ENCODE measurements around the gene SNX9.

SNX9 gene

DNA sequence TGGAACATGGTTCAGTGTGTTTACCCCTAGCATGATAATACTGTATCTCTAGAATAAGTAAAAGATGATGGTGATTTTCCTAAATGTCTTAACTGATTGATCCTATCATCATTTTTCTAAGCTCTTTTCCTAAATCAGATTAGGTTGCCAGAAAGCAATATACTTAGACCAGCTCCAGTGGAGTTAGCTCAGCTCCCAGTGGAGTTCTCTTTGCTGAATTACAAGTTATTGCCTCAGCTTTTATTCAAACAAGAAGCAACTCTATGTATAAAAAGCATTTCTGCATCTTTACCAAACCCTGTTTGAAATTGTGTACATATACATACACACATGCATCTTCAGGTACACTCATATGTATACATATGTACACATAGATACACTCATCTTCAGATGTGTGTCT, 44.9 kb downstream of the SNX9 start:
- TF ChIP-seq, protein P1, sequence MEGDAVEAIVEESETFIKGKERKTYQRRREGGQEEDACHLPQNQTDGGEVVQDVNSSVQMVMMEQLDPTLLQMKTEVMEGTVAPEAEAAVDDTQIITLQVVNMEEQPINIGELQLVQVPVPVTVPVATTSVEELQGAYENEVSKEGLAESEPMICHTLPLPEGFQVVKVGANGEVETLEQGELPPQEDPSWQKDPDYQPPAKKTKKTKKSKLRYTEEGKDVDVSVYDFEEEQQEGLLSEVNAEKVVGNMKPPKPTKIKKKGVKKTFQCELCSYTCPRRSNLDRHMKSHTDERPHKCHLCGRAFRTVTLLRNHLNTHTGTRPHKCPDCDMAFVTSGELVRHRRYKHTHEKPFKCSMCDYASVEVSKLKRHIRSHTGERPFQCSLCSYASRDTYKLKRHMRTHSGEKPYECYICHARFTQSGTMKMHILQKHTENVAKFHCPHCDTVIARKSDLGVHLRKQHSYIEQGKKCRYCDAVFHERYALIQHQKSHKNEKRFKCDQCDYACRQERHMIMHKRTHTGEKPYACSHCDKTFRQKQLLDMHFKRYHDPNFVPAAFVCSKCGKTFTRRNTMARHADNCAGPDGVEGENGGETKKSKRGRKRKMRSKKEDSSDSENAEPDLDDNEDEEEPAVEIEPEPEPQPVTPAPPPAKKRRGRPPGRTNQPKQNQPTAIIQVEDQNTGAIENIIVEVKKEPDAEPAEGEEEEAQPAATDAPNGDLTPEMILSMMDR (IDR thresholded peaks at IDR 0.05; ENCODE audit: unreplicated experiment in 3 of 3): no peak
- Mint-ChIP-seq H3K27ac (no peak overlapping the region), H3K36me3 (ENCODE audit: low read depth) (no peaks in the 10 kb centered on the region), H3K4me3 (no peak overlapping the region), H3K9me3 (no peaks in the 10 kb centered on the region), H3K27me3 (ENCODE audit: low read depth) (no peaks in the 10 kb centered on the region), H3K4me1 (peaks cover 5% of the 10 kb centered on the region)

DNA sequence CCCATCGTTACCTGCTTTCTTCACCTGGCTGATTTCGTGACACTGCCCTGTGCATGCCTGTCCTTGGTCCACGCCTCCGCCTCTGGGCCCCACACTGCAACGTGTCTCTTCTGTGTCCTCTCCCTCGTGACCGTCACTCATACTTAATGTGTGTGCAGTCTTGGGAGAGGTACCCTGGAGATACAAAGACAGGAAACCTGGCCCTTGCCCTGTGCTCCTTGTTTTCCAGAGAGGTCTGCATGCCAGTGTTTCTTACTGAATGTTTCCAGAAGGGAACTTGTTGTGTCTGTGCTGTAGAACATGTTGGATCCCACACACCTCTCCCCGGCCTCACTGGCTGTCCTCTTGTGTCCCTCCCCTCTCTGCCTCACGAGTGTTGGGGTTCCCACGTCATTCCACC, 45.8 kb downstream of the SNX9 start:
- Mint-ChIP-seq H3K4me3 (no peak overlapping the region), H3K4me1 (no peaks in the 10 kb centered on the region), H3K36me3 (ENCODE audit: low read depth) (peaks cover 3% of the 10 kb centered on the region), H3K27me3 (ENCODE audit: low read depth) (no peaks in the 10 kb centered on the region), H3K9me3 (no peaks in the 10 kb centered on the region), H3K27ac (no peak overlapping the region)
- TF ChIP-seq, protein P1 (IDR thresholded peaks at IDR 0.05; ENCODE audit: unreplicated experiment in 3 of 3): no peak

DNA sequence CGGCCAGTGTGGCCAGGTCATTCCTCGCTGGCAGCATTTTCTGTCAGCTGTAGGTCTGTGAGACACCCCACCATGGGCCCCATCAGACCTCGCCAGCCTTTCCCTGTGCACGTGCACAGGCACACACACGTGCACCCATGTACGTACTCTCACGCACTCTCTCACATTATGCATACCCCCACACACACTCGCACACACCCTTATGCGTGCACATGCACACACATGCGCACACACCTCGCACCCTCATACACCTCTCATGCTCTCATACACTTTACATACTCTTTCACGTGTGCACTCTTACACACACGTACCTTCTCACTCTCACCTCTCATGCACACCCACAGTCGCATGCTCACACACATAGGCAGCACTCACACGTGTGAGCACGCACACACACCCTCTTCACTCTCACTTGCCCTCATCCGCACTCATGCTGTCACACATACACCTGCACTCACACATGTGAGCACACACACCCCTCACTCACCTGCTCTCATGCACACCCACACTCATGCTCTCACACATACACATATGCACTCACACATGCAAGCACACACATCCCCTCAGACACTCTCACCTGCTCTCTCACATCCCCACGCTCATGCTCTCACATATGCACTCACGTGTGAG, 46.7 kb downstream of the SNX9 start:
- H3K4me3 Mint-ChIP-seq: no peak overlapping the region

DNA sequence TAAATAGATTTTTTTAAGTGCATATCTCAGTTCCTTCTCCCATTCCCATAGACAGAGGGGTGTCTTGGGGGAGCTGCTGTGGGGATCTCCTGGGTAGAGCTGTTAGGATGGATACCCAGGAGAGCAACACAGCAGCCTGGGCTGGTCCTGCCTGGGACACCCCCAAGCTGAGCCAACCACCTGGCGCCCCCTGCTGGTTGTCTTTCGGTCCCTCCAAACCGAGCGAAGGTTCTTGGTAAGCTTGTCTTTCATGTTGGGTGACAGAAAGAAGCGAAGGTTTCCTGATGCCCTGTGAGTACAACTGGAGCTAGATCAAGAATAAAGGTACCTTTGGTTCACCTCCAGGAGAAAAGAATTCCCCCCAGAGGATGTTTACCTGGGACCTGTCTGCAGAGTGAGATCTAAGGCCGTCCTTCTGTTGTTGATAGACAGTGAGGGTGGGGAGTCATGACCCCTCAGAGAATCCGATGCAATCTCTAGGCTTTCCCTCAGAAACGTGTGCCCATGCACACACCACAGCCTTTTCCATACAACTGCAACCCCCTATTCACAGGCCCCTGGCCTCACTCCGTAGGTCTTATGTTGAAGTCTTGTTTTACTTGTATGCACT, 50.8 kb downstream of the SNX9 start:
- TF ChIP-seq, protein P1 (IDR thresholded peaks at IDR 0.05; ENCODE audit: unreplicated experiment in 3 of 3): peak; percentile 47 to 65 (median 56)
- Mint-ChIP-seq H3K27me3 (ENCODE audit: low read depth) (no peaks in the 10 kb centered on the region), H3K4me3 (no peak overlapping the region), H3K9me3 (no peaks in the 10 kb centered on the region), H3K27ac (no peak overlapping the region), H3K36me3 (ENCODE audit: low read depth) (peaks cover 38% of the 10 kb centered on the region), H3K4me1 (peaks cover 3% of the 10 kb centered on the region)

More for the DNA sequence above, 46.7 kb downstream of the SNX9 start:
- H3K36me3 Mint-ChIP-seq (ENCODE audit: low read depth): peaks cover 12% of the 10 kb centered on the region
- no peaks in the 10 kb centered on the region for H3K27me3 Mint-ChIP-seq (ENCODE audit: low read depth)
- no peaks in the 10 kb centered on the region for H3K4me1 Mint-ChIP-seq
- TF ChIP-seq, protein P1 (IDR thresholded peaks at IDR 0.05; ENCODE audit: unreplicated experiment in 3 of 3): no peak
- no peaks in the 10 kb centered on the region for H3K9me3 Mint-ChIP-seq
- H3K27ac Mint-ChIP-seq: no peak overlapping the region

DNA sequence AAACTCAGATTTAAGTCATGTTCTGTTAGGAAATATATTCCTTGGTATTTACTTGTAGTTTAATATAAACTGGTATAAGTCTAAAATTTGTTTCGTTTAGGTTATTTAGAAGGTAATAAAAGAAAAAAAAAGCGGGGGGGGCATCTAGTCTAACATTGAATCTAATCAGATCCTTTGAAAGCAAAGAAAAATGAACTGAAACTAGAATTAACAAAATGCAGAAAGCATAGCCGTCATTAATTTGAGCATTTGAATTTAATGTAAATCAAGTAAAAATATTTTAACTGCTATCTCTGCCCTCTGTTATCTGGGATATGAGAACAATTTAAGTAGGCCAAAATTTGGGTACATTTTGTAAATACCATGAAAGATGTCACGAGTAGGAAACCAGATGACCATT, 54.1 kb downstream of the SNX9 start:
- Mint-ChIP-seq H3K4me3 (no peak overlapping the region), H3K4me1 (peaks cover 19% of the 10 kb centered on the region), H3K27ac (no peak overlapping the region)

More for the DNA sequence above, 54.1 kb downstream of the SNX9 start:
- TF ChIP-seq, protein P1 (IDR thresholded peaks at IDR 0.05; ENCODE audit: unreplicated experiment in 3 of 3): no peak
- no peaks in the 10 kb centered on the region for H3K27me3 Mint-ChIP-seq (ENCODE audit: low read depth)
- H3K9me3 Mint-ChIP-seq: no peaks in the 10 kb centered on the region
- peaks cover 53% of the 10 kb centered on the region for H3K36me3 Mint-ChIP-seq (ENCODE audit: low read depth)

Data from nephron (organoid).